LNCaP clone FGC (cell line): ENCODE results near the gene USP34.

Experiments
- DNase-seq: peaks from one replicate; pipeline ENCODE4 v3.0.0-alpha.2; 2011; ENCODE audit warnings: low read depth
- H3K4me3 ChIP-seq: 2 replicates; pipeline ENCODE4 v1.5.1; 2011; ENCODE audit warnings: mild to moderate bottlenecking, low read depth, low read length, control low read depth
- TF ChIP-seq, protein P1 (sequence below): IDR thresholded peaks from 2 replicates; pipeline ENCODE4 v1.5.1; 2012; ENCODE audit warnings: mild to moderate bottlenecking; ENCODE audit not compliant: control insufficient read depth, insufficient read depth; ENCODE audit errors: extremely low read depth

USP34 gene

DNA sequence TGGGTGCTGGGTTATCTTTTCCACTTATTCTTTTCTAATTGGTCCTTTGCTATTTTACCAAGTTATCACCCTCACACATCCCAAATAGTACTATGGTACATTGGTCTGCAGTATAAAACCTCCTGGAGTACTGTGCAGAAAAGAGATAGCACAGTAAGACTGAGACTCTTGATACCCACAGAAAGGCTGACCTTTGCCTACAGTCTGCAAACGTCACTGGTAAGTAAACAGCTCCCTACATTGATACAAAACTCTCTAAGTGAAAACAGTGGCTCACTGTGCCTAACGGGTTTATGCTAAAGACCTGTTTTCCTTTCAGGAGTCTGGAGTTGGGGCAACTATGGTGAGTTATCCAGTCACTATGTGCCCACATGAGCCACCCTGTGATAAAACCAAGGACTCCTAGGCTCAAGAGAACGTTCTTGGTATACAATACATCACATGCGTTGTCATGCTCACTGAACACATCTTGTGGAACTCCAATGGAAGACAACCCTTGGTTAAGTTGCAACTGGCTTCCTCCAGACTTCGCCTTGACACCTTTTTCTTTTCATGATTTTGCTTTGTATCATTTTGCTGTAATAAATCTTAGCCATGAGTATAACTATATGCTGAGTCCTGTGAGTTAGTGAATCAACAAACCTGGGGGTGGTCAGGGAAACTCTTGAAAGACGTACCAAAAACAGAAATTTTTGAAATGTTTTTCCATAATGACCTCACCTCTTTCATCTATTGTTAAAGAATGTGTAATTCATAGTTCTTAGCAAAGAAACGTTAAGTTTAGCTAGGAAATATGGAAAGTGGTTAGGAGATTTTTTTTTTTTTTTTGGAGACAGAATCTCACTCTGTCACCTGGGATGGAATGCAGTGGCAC lies 204.0 kb downstream of the USP34 start:
- TF ChIP-seq, protein P1, sequence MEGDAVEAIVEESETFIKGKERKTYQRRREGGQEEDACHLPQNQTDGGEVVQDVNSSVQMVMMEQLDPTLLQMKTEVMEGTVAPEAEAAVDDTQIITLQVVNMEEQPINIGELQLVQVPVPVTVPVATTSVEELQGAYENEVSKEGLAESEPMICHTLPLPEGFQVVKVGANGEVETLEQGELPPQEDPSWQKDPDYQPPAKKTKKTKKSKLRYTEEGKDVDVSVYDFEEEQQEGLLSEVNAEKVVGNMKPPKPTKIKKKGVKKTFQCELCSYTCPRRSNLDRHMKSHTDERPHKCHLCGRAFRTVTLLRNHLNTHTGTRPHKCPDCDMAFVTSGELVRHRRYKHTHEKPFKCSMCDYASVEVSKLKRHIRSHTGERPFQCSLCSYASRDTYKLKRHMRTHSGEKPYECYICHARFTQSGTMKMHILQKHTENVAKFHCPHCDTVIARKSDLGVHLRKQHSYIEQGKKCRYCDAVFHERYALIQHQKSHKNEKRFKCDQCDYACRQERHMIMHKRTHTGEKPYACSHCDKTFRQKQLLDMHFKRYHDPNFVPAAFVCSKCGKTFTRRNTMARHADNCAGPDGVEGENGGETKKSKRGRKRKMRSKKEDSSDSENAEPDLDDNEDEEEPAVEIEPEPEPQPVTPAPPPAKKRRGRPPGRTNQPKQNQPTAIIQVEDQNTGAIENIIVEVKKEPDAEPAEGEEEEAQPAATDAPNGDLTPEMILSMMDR = no peak
- DNase-seq = no peak
- no peak overlapping the region for H3K4me3 ChIP-seq

DNA sequence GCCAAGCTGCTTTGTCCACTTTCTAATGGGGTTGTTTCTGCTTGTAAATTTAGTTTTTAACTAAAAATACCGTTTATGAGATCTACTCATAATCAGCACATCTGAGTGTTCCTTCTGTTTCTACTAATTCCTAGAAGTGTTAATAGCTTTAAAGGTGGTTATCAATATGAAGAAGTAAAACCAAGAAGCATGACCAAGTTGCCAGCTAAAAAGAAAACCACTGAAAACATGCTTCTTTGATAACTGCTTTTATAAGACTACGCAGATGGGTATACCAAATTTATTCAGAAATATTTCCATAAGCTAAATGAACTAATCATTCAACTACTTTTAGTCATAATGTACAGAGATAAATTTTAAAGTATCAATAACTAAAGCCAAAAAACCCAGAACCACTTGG lies 207.1 kb downstream of the USP34 start:
- DNase-seq = no peak
- TF ChIP-seq, protein P1 = no peak

DNA sequence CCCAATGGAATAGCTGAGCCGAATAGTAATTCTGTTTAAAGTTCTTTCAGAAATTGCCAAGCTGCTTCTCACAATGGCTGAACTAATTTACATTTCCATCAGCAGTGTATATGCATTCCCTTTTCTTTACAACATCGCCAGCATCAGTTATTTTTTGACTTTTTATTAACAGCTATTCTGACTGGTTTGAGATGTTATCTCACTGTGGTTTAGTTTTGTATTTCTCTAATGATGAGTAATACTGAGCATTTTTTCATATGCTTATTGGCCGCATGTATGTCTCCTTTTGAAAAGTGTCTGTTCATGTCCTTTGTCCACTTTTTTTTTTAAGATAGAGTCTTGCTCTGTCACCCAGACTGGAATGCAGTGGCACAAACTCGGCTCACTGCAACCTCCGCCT lies 208.2 kb downstream of the USP34 start:
- TF ChIP-seq, protein P1 = no peak
- no peak overlapping the region for H3K4me3 ChIP-seq
- DNase-seq = no peak

More for the DNA sequence above, 207.1 kb downstream of the USP34 start:
- H3K4me3 ChIP-seq = no peak overlapping the region

DNA sequence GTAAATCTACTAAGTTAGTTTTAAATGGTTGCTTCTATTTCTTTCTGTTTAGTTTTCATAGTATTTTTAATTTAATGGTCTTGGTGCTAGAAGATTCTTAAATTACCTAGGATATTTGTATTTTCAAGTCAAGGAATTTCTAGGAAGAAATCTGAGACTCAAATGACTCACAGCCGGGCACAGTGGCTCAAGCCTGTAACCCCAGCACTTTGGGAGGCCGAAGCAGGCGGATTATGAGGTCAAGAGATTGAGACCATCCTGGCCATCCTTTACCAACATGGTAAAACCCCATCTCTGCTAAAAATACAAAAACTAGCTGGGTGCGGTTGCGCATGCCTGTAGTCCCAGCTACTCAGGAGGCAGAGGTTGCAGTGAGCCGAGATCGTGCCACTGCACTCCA lies 213.4 kb downstream of the USP34 start:
- DNase-seq = no peak
- TF ChIP-seq, protein P1 = no peak
- no peak overlapping the region for H3K4me3 ChIP-seq

DNA sequence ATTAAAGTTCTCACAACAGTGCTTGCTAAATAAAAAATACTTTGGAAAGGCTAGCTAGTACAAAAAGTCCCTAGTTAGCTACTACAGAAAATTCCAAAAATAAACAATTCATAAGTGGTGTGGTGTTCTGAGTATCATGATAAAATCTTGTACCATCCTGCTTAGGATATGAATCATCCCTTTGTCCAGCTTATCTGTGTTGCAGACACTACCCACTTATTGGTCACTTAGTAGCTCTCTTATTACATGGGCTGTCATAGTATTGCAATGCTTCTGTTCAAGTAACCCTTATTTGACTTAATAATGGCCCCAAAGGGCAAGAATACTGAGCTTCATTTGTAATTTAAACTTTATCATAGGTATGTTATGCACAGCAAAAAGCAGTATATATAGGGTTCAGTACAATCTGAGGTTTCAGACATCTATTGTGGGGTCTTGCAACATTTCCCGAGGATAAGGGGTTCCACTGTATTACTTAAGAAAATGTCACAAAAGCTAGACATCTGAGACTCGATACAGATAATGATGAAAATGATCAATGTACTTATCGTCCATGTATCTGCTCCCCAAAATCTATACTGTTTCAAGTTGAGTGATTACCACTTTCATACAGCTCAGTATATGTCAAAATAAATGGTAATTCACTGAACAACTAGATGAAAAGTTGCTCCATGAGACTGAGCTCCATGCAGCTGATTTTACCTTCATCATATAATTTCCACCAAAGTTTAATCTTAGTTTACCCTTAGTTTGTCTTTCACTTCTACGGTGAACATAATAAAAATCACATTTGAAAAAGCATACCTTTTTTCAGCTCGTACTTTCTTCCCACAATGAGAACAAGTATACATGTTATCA lies 215.1 kb downstream of the USP34 start:
- no peak overlapping the region for H3K4me3 ChIP-seq
- DNase-seq = no peak
- TF ChIP-seq, protein P1 = no peak

DNA sequence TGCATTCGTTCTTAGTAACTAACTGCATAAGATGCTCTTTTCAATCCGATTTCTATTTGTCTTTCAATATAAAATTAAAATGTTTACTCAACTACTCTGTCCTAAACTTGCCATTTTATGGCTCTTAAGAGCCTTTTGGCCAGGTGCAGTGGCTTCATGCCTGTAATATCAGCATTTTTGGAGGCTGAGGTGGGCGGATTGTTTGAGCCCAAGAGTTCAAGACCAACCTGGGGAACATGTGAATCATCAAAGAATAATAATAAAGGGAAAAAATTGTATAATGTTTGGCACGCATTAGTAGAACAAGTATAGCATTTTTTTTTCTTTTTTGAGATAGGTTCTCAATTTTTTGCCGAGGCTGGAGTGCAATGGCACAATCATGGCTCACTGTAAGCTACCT lies 216.4 kb downstream of the USP34 start:
- DNase-seq = no peak
- TF ChIP-seq, protein P1 = no peak
- no peak overlapping the region for H3K4me3 ChIP-seq
